ENCODE data around the gene LYRM9. TPM values are rescaled to one million over a fixed set of nuclear protein-coding genes. Genes with fewer than 3 reads are reported as not detected.
A peak's percentile ranks its signal among the peaks of the same experiment; 100 is the strongest.

Gene LYRM9
- total RNA-seq, 1 donor from 2014 or later, result 9.5 TPM

DNA sequence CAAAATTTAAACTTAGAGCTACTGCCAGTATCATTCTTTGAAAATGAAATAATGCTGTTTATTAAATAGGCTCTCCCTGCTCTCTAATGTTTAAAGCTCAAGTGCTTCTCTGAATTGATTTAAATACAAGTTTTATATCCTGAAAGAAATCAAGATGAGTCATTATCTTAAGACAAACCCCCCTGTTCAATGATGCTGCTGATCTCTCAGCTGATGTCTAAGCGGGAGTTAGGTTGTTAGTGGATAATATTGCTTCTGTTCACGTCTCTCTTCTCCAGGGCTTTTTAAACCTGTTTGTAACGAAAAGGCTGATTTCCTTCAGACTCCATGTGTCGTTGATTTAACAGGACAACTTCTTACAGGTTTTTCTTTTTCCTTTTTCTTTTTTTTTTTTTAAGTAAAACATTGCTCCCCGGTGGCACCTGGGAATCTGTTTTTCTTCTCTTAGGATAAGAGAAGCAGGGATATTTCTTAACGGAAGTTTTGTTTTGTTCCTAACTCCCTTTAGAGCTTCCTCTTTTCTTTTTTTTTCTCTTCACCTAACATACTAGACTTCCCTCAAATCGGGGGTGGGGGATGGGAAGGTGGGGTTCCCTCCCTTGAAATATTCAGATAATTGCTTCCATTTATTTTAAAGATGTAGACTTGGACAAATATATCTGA lies 807 bp upstream of the LYRM9 start:
- no peak for TF ChIP-seq CTCF (IDR thresholded peaks at IDR 0.05; ENCODE audit: unreplicated experiment)
- Mint-ChIP-seq H3K27ac (peak overlapping the region; percentile 14), H3K36me3 (ENCODE audit: insufficient read depth) (no peaks in the 10 kb centered on the region), H3K4me1 (ENCODE audit: low read depth) (peaks cover 35% of the 10 kb centered on the region), H3K9me3 (ENCODE audit: low read depth) (no peaks in the 10 kb centered on the region), H3K27me3 (peaks cover 5% of the 10 kb centered on the region), H3K4me3 (ENCODE audit: low read depth) (peak overlapping the region; percentile 40)
- DNase-seq (ENCODE audit: low spot score, unreplicated experiment), result no peak

- DNase-seq (ENCODE audit: low spot score, unreplicated experiment), result no peak
- no peaks in the 10 kb centered on the region for H3K9me3 Mint-ChIP-seq (ENCODE audit: low read depth)
- peak overlapping the region; percentile 78 for H3K27ac Mint-ChIP-seq
- peak overlapping the region; percentile 70 for H3K4me3 Mint-ChIP-seq (ENCODE audit: low read depth)
- TF ChIP-seq CTCF (IDR thresholded peaks at IDR 0.05; ENCODE audit: unreplicated experiment), result no peak
- no peaks in the 10 kb centered on the region for H3K36me3 Mint-ChIP-seq (ENCODE audit: insufficient read depth)
- H3K4me1 Mint-ChIP-seq (ENCODE audit: low read depth), result peaks cover 43% of the 10 kb centered on the region
- peaks cover 3% of the 10 kb centered on the region for H3K27me3 Mint-ChIP-seq
These were observed 661 bp downstream of the LYRM9 start for GRCh38 chr17:27892542-27892865.

- H3K9me3 Mint-ChIP-seq (ENCODE audit: low read depth), result no peaks in the 10 kb centered on the region
- H3K27ac Mint-ChIP-seq, result no peak overlapping the region
- no peaks in the 10 kb centered on the region for H3K36me3 Mint-ChIP-seq (ENCODE audit: insufficient read depth)
- no peak for DNase-seq (ENCODE audit: low spot score, unreplicated experiment)
- H3K27me3 Mint-ChIP-seq, result peaks cover 3% of the 10 kb centered on the region
- no peak overlapping the region for H3K4me3 Mint-ChIP-seq (ENCODE audit: low read depth)
- peaks cover 40% of the 10 kb centered on the region for H3K4me1 Mint-ChIP-seq (ENCODE audit: low read depth)
- no peak for TF ChIP-seq CTCF (IDR thresholded peaks at IDR 0.05; ENCODE audit: unreplicated experiment)
These were observed 1.3 kb downstream of the LYRM9 start for GRCh38 chr17:27891841-27892240.

DNA sequence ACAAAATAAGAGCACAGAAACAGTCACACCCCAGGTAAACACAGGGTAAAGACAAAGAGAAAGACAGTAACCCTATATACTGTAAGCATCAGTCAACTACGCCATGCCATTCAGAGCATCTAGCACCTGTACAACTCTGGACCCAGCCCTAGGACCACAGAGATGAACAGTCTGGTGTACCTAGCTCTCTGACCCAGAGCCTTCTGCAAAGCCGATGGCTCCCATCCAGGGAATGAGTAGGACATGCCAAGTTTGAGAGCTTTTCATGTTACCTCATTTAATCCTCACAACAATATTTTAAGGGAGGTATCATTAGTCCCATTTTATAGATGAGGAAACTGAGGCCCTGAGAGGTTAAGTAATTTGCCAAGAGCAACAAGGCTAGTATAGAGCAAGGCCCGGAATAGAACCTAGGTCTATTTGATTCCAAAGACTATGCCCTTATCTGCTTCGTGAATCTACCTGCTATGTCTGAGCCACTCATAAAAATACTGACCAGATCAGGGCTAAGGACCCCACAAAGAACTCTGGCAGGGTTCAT lies 3.4 kb downstream of the LYRM9 start:
- Mint-ChIP-seq H3K27ac (no peak overlapping the region), H3K27me3 (peaks cover 3% of the 10 kb centered on the region), H3K9me3 (ENCODE audit: low read depth) (no peaks in the 10 kb centered on the region), H3K4me3 (ENCODE audit: low read depth) (no peak overlapping the region), H3K36me3 (ENCODE audit: insufficient read depth) (no peaks in the 10 kb centered on the region), H3K4me1 (ENCODE audit: low read depth) (peaks cover 28% of the 10 kb centered on the region)
- TF ChIP-seq CTCF (IDR thresholded peaks at IDR 0.05; ENCODE audit: unreplicated experiment), result no peak
- no peak for DNase-seq (ENCODE audit: low spot score, unreplicated experiment)

- peak overlapping the region; percentile 91 for H3K27ac Mint-ChIP-seq
- no peak for DNase-seq (ENCODE audit: low spot score, unreplicated experiment)
- H3K9me3 Mint-ChIP-seq (ENCODE audit: low read depth), result no peaks in the 10 kb centered on the region
- H3K36me3 Mint-ChIP-seq (ENCODE audit: insufficient read depth), result no peaks in the 10 kb centered on the region
- TF ChIP-seq CTCF (IDR thresholded peaks at IDR 0.05; ENCODE audit: unreplicated experiment), result no peak
- peaks cover 3% of the 10 kb centered on the region for H3K27me3 Mint-ChIP-seq
- peaks cover 20% of the 10 kb centered on the region for H3K4me1 Mint-ChIP-seq (ENCODE audit: low read depth)
- peak overlapping the region; percentile 24 for H3K4me3 Mint-ChIP-seq (ENCODE audit: low read depth)
These were observed 4.2 kb downstream of the LYRM9 start for GRCh38 chr17:27888945-27889344.

Data from progenitor cell of endocrine pancreas (in vitro differentiated cells).